Pancreas (tissue), 10 donors: ENCODE results near the gene CSRNP3. TPM values are rescaled to one million over a fixed set of nuclear protein-coding genes. Genes with fewer than 3 reads are reported as not detected.
A peak's percentile ranks its signal among the peaks of the same experiment; 100 is the strongest.

Source experiments
- ATAC-seq, 4 donors: fragments of 200-7000 bp; cut with Tn5 transposase; one replicate each; pipeline versions ENCODE4 v1.8.0 to v1.9.1; 2020; ENCODE audit warnings: mild to moderate bottlenecking in 4 of 4, moderate library complexity in 4 of 4
- DNase-seq, 6 donors: peaks; one replicate each; pipeline ENCODE4 v3.0.0-alpha.2; 2020
- FAIRE-seq: peaks from 2 replicates; lab custom pipeline; 2012; peaks lifted over from hg19 to GRCh38; lab: Jason Lieb, UNC
- H3K27ac ChIP-seq, 4 donors: fragments of 200-600 bp; sonication (generic); 1 replicate in 3 of 4; 2 replicates in 1 of 4; pipeline versions ENCODE4 v1.5.0 to v1.8.0; 2020
- H3K27me3 ChIP-seq, 4 donors: fragments of 200-600 bp; one replicate each; pipeline ENCODE4 v1.8.0; 2021
- H3K36me3 ChIP-seq, 3 donors: fragments of 200-600 bp; sonication (generic) in 1 of 3; one replicate each; pipeline versions ENCODE4 v1.5.0 to v1.8.0; 2020 to 2021
- H3K4me1 ChIP-seq, 3 donors: fragments of 200-600 bp; one replicate each; pipeline ENCODE4 v1.8.0; 2021
- H3K4me3 ChIP-seq, 4 donors: fragments of 200-600 bp; sonication (generic) in 2 of 4; one replicate each; pipeline versions ENCODE4 v1.5.0 to v1.8.0; 2020 to 2021
- H3K9me3 ChIP-seq, 4 donors: fragments of 200-600 bp; one replicate each; pipeline ENCODE4 v1.8.0; 2021
- WGBS, 2 donors: extraction: QIAGEN DNeasy Blood & Tissue Kit; methylation state at CpG; one replicate each; pipeline ENCODE4 v1.1.7; 2013; 5-methylcytosine and 5-hydroxymethylcytosine counted together
- intact Hi-C, 3 donors: fragments of 100-400 bp; cut with DNase I; formaldehyde crosslinking; loops; one replicate each; pipeline versions ENCODE4 v1.11.1 to v1.14.2; 2022
- polyA plus RNA-seq, 2 donors: library from polyadenylated mRNA; stranded (reverse); fragments of 200-250 nt; gene quantifications; one replicate each; pipeline ENCODE4 v1.2.3, GENCODE V29; 2013
- total RNA-seq, 6 donors: library from RNA; stranded (reverse); fragmentation: NEBNext Ultra II Directional in 4 of 6; extraction: Animal tissue kit (Norgen Biotek cat#: 25700) in 4 of 6; gene quantifications; one replicate each; pipeline versions ENCODE4 v1.2.1 to v1.2.4, GENCODE V29; 2021 to 2023
- TF ChIP-seq, protein P1 (sequence below), 4 donors: fragments of 200-600 bp; sonication (generic) in 3 of 4; IDR thresholded peaks; one replicate each; pipeline versions ENCODE4 v1.5.0 to v1.8.0; 2021; ENCODE audit warnings: antibody characterized with exemption in 4 of 4
- donor health status: healthy with polysubstance abuse.
- donor health status: DM: no; HTN: no; CAD: no; lungs with moderate emphysema.
- donor health status: DM: no; HTN: no; CAD: no.
- donor health status: control.
- donor health status: control.
- donor health status: Bipolar disorder and iron deficiency.
- donor health status: DM: yes; HTN: yes; CAD: no.
- donor health status: DM: no; HTN: no; CAD: no.
- donor health status: DM: no; HTN: no; CAD: no.
- donor health status: DM: yes; HTN: yes; CAD: no.

Gene CSRNP3
- total and polyA plus RNA-seq, 8 donors = 0.91 to 4.8 (median 3.1) TPM

DNA sequence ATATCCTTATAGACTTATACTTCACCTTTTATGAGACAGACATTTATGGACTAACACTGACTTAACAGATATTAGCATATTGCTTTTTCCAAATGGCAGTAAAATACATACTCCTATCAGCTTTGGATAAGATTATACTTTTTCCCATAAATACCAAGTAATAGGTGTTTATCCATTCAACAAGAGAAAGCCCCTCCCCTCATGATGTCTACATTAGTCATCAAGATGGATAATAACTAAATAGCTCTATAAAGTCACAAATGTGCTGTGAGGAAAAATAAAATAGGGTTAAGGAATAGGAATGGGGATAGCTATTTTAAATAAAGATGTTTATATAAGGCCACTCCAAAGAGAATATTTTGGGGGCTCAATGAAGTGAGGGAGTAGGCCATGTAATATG is 39.4 kb downstream of the CSRNP3 start:
- H3K9me3 ChIP-seq = no peaks in the 10 kb centered on the region
- no peaks in the 10 kb centered on the region for H3K27me3 ChIP-seq
- ATAC-seq (no peak), DNase-seq (no peak), FAIRE-seq (no peak)
- no peaks in the 10 kb centered on the region for H3K36me3 ChIP-seq
- intact Hi-C loops = no loop called here
- no peak overlapping the region for H3K27ac ChIP-seq
- H3K4me1 ChIP-seq = no peaks in the 10 kb centered on the region
- TF ChIP-seq, protein P1, sequence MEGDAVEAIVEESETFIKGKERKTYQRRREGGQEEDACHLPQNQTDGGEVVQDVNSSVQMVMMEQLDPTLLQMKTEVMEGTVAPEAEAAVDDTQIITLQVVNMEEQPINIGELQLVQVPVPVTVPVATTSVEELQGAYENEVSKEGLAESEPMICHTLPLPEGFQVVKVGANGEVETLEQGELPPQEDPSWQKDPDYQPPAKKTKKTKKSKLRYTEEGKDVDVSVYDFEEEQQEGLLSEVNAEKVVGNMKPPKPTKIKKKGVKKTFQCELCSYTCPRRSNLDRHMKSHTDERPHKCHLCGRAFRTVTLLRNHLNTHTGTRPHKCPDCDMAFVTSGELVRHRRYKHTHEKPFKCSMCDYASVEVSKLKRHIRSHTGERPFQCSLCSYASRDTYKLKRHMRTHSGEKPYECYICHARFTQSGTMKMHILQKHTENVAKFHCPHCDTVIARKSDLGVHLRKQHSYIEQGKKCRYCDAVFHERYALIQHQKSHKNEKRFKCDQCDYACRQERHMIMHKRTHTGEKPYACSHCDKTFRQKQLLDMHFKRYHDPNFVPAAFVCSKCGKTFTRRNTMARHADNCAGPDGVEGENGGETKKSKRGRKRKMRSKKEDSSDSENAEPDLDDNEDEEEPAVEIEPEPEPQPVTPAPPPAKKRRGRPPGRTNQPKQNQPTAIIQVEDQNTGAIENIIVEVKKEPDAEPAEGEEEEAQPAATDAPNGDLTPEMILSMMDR (IDR thresholded peaks at IDR 0.05) = no peak
- H3K4me3 ChIP-seq = no peak overlapping the region

DNA sequence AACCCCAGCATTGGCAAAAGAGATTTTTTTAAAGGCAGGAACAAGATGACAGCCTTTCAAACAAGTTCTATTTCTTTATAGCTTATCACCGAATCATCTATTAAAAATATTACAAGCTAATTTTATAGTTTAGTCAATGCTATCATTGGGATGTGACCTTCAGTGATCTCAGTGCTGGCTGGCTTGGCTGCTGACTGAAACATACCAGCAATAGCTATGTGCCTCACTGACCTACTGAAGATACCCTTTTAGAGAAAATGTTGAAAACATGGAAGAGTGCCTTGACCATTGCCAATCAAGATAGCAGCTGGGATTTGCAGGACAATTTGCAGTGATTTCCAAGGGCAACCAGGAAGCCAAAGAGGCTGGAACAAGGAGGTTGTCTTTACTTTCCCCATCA is 44.0 kb downstream of the CSRNP3 start:
- no peak for ATAC-seq
- 83 to 84% methylated on average over 1 of the region's 1 CpG for WGBS, 2 donors
- no peak for FAIRE-seq

DNA sequence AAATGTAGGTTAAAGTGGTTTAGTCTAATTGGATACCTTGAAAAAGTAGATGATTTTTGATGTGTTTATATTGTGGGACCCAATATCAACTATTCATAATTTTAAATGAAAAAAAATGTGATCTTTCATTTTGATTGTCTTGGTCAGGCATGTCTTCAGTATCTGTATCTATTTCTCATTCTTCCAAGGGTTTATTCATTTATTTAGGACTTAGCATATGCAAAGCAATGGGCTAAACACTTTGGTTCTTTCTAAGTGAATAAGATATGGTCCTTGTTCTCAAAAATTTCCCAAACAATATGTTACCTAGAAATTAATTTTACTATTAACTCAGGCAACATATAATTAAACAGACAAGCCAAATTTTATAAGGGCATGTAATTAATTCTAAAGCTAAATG is 49.1 kb downstream of the CSRNP3 start:
- intact Hi-C loops = no loop called here
- H3K9me3 ChIP-seq = no peaks in the 10 kb centered on the region
- ATAC-seq = no peak
- no peaks in the 10 kb centered on the region for H3K27me3 ChIP-seq
- TF ChIP-seq, protein P1 (IDR thresholded peaks at IDR 0.05) = no peak
- H3K27ac ChIP-seq = no peak overlapping the region
- H3K36me3 ChIP-seq = no peaks in the 10 kb centered on the region
- no peak overlapping the region for H3K4me3 ChIP-seq
- no peak for DNase-seq
- peaks cover 0 to 13% (median 7%) of the 10 kb centered on the region in 3 donors for H3K4me1 ChIP-seq
- FAIRE-seq = peak; percentile 37

More for the DNA sequence above, 44.0 kb downstream of the CSRNP3 start:
- no peak for DNase-seq
- no peak overlapping the region for H3K27ac ChIP-seq
- TF ChIP-seq, protein P1 (IDR thresholded peaks at IDR 0.05) = no peak
- no peaks in the 10 kb centered on the region for H3K9me3 ChIP-seq
- H3K4me1 ChIP-seq = peaks cover 0 to 13% (median 7%) of the 10 kb centered on the region in 3 donors
- no peaks in the 10 kb centered on the region for H3K27me3 ChIP-seq
- no peak overlapping the region for H3K4me3 ChIP-seq
- intact Hi-C loops = no loop called here
- no peaks in the 10 kb centered on the region for H3K36me3 ChIP-seq

DNA sequence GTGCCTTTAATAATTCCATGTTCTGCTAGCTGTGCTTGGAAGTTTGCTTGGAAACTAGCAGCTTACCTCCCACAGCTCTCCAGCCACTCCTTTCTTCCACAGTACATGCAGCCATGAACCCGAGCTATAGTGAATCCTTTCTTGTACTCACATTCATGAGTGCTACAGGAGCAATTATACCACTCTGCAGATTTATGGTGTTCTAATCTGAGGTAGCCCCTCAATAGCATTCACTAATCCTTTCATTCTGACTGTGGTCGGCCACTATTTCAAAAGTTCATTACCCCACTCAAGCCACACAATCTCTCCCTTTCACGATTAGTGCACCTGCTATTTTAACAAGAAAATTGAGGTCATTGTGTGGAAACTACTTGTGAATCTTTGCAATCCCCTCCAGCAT is 53.2 kb downstream of the CSRNP3 start:
- Histone ChIP-seq H3K36me3 (no peaks in the 10 kb centered on the region), H3K9me3 (no peaks in the 10 kb centered on the region), H3K4me3 (no peak overlapping the region), H3K4me1 (peaks cover 0 to 6% (median 5%) of the 10 kb centered on the region in 3 donors), H3K27ac (no peak overlapping the region), H3K27me3 (no peaks in the 10 kb centered on the region)
- ATAC-seq (no peak), FAIRE-seq (no peak), DNase-seq (no peak)
- TF ChIP-seq, protein P1 (IDR thresholded peaks at IDR 0.05) = no peak
- intact Hi-C loops = no loop called here
- WGBS, 2 donors = 73 to 87% methylated on average over 3 of the region's 3 CpGs

DNA sequence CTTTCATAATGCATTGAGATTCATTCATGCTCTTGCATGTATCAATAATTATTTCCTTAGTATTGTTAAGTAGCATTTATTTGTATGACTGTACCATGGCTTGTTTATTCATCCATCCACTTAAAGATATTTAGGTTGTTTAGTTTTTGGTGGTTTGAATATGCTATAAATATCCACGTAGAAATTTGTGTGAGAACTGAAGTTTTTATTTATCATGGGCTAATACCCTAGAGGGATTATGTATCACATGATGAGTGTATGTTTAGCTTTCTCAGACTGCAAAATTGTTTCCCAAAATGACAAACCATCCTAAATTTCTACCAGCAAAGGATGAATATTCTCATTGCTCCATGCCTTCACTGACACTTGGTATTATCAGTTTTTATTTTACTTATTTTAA is 55.2 kb downstream of the CSRNP3 start:
- WGBS, 2 donors = 75 to 78% methylated on average over 1 of the region's 1 CpG
- FAIRE-seq (no peak), DNase-seq (no peak), ATAC-seq (no peak)
- Histone ChIP-seq H3K27ac (no peak overlapping the region), H3K9me3 (no peaks in the 10 kb centered on the region), H3K27me3 (no peaks in the 10 kb centered on the region), H3K4me3 (no peak overlapping the region), H3K36me3 (no peaks in the 10 kb centered on the region), H3K4me1 (no peaks in the 10 kb centered on the region)
- TF ChIP-seq, protein P1 (IDR thresholded peaks at IDR 0.05) = no peak
- intact Hi-C loops = no loop called here
